HepG2 (cell line): ENCODE measurements around the gene CABLES2. TPM values are rescaled to one million over a fixed set of nuclear protein-coding genes. Genes with fewer than 3 reads are reported as not detected.

Experiments used
- POLR2A ChIP-seq, 2 experiments: IDR thresholded peaks; 2 replicates each; pipeline ENCODE4 v1.6.1; 2011; ENCODE audit warnings: low read depth in 2 of 2, low read length in 2 of 2, mild to moderate bottlenecking in 1 of 2, moderate library complexity in 1 of 2; ENCODE audit not compliant: insufficient read depth in 1 of 2
- RBM39 ChIP-seq: fragments of 200-400 bp; formaldehyde crosslinking; IDR thresholded peaks from one replicate; pipeline ENCODE4 v1.6.1; 2018; ENCODE audit warnings: antibody characterized with exemption, mild to moderate bottlenecking, low read depth, low read length; ENCODE audit not compliant: poor library complexity, severe bottlenecking
- ZFP37 ChIP-seq: sonication (generic); formaldehyde crosslinking; IDR thresholded peaks from 2 replicates; pipeline ENCODE4 v1.4.0; 2020; ENCODE audit warnings: missing genetic modification reagents, borderline replicate concordance
- ZHX1 ChIP-seq: sonication (generic); formaldehyde crosslinking; IDR thresholded peaks from 2 replicates; pipeline ENCODE4 v1.8.1; 2022; ENCODE audit warnings: low read depth, mild to moderate bottlenecking, missing genetic modification reagents
- ZNF407 ChIP-seq: sonication (generic); formaldehyde crosslinking; IDR thresholded peaks from one replicate; pipeline ENCODE4 v1.5.1; 2020; ENCODE audit warnings: mild to moderate bottlenecking, missing genetic modification reagents; ENCODE audit errors: not compliant biosample characterization
- ZNF572 ChIP-seq: sonication (generic); formaldehyde crosslinking; IDR thresholded peaks from 2 replicates; pipeline ENCODE4 v1.5.1; 2020; ENCODE audit warnings: mild to moderate bottlenecking, missing genetic modification reagents
- polyA plus RNA-seq, 8 experiments: library from polyadenylated mRNA; depleted of rRNA in 3 of 8; stranded (reverse) in 7 of 8; unstranded in 1 of 8; fragments of >200 nt; fragmentation: Illumina TruSeq in 4 of 8; extraction: Trizol in 4 of 8; gene quantifications; 2 replicates each; pipeline versions ENCODE4 v1.2.1 to v1.2.3, GENCODE V29; 2011 to 2016; ENCODE audit warnings: low read depth in 4 of 8, missing spikeins in 1 of 8, mixed read lengths in 1 of 8; ENCODE audit not compliant: insufficient read depth in 1 of 8
- total RNA-seq, 5 experiments: library from RNA; depleted of rRNA; stranded (reverse); fragments of >200 nt; fragmentation: Illumina TruSeq; extraction: Trizol; gene quantifications; 2 replicates each; pipeline ENCODE4 v1.2.3, GENCODE V29; 2016; ENCODE audit warnings: low read depth in 1 of 5
- TF ChIP-seq, protein P1 (sequence below): sonication (generic); formaldehyde crosslinking; IDR thresholded peaks from 2 replicates; pipeline ENCODE4 v1.5.1; 2020; ENCODE audit warnings: missing genetic modification reagents, mild to moderate bottlenecking, borderline replicate concordance
- TF ChIP-seq, protein P2 (sequence below): sonication (generic); formaldehyde crosslinking; IDR thresholded peaks from 2 replicates; pipeline ENCODE4 v1.4.0; 2020; ENCODE audit warnings: low read depth, mild to moderate bottlenecking, missing genetic modification reagents

The CABLES2 gene
- total and polyA plus RNA-seq, 2 of the 13 experiments (the other 11 are each of a cell fraction or from before 2014, with no cell fraction given) = 5.2 to 9.7 TPM

- peak; percentile 46; the same call in 1 of the 2 replicates for TF ChIP-seq ZHX1 (CRISPR knock-in tag)
- TF ChIP-seq POLR2A (IDR thresholded peaks at IDR 0.05; ENCODE audit: insufficient read depth in 1 of 2, low read depth in 2 of 2, low read length in 2 of 2) = peak in 1 of 2 experiments; percentile 33; a peak in 1 of 4 replicates
- TF ChIP-seq, protein P1, sequence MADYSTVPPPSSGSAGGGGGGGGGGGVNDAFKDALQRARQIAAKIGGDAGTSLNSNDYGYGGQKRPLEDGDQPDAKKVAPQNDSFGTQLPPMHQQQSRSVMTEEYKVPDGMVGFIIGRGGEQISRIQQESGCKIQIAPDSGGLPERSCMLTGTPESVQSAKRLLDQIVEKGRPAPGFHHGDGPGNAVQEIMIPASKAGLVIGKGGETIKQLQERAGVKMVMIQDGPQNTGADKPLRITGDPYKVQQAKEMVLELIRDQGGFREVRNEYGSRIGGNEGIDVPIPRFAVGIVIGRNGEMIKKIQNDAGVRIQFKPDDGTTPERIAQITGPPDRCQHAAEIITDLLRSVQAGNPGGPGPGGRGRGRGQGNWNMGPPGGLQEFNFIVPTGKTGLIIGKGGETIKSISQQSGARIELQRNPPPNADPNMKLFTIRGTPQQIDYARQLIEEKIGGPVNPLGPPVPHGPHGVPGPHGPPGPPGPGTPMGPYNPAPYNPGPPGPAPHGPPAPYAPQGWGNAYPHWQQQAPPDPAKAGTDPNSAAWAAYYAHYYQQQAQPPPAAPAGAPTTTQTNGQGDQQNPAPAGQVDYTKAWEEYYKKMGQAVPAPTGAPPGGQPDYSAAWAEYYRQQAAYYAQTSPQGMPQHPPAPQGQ (CRISPR knock-in tag) = peak; percentile 55; the same call in 1 of the 2 replicates
- peak; percentile 98 for TF ChIP-seq ZNF572 (CRISPR knock-in tag)
- peak; percentile 27 for TF ChIP-seq RBM39
- 0 out of 2 replicates have a peak, but pooled peaks have one; percentile 25 for TF ChIP-seq ZFP37 (CRISPR knock-in tag)
- TF ChIP-seq ZNF407 (CRISPR knock-in tag) = peak; percentile 93
- TF ChIP-seq, protein P2, sequence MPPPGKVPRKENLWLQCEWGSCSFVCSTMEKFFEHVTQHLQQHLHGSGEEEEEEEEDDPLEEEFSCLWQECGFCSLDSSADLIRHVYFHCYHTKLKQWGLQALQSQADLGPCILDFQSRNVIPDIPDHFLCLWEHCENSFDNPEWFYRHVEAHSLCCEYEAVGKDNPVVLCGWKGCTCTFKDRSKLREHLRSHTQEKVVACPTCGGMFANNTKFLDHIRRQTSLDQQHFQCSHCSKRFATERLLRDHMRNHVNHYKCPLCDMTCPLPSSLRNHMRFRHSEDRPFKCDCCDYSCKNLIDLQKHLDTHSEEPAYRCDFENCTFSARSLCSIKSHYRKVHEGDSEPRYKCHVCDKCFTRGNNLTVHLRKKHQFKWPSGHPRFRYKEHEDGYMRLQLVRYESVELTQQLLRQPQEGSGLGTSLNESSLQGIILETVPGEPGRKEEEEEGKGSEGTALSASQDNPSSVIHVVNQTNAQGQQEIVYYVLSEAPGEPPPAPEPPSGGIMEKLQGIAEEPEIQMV (CRISPR knock-in tag) = peak; percentile 58; the same call in 1 of the 2 replicates
These were observed 19.7 kb downstream of the CABLES2 start (continued) for GRCh38 chr20:62387219-62387913.
